Measurements from ENCODE around the gene SHISA5.

DNA sequence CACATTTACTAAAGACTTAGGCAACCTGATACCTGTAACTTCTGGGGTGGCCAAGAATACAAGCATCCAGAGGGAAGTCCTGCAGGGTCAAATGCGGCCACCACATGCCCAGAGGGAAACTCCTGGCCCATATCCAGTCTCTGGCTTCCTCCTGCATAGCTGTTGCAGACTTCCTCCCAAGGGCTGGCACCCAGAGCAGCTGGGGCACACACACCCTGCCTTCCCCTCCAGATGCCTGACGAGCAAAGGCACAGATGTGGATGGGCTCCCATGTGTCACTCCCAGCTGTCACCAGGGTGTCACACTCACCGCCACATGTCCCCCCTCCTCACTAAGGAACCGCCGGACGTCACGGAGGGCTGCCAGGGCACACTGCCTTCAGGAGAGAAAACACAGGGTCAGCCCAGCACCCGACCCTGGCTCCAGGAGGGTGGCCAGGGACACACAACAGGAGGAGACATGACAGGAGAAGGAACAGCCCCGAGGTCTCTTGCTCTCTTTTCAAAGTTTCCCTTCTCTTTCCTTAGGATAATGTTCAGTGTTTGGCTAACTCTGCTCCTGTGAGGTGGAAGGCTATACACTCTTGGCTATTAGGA, 39.4 kb upstream of the SHISA5 start:
- TF ChIP-seq, protein P1, sequence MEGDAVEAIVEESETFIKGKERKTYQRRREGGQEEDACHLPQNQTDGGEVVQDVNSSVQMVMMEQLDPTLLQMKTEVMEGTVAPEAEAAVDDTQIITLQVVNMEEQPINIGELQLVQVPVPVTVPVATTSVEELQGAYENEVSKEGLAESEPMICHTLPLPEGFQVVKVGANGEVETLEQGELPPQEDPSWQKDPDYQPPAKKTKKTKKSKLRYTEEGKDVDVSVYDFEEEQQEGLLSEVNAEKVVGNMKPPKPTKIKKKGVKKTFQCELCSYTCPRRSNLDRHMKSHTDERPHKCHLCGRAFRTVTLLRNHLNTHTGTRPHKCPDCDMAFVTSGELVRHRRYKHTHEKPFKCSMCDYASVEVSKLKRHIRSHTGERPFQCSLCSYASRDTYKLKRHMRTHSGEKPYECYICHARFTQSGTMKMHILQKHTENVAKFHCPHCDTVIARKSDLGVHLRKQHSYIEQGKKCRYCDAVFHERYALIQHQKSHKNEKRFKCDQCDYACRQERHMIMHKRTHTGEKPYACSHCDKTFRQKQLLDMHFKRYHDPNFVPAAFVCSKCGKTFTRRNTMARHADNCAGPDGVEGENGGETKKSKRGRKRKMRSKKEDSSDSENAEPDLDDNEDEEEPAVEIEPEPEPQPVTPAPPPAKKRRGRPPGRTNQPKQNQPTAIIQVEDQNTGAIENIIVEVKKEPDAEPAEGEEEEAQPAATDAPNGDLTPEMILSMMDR (IDR thresholded peaks at IDR 0.05) = no peak
- no peak for TF ChIP-seq POLR2A (IDR thresholded peaks at IDR 0.05)

All from right lobe of liver (tissue), 4 donors.